Fibroblast of upper back skin (primary cell): ENCODE measurements around the gene KRT38.

Experiments used
- DNase-seq: peaks from one replicate; pipeline ENCODE4 v3.0.0-alpha.2; 2013

Gene KRT38

DNA sequence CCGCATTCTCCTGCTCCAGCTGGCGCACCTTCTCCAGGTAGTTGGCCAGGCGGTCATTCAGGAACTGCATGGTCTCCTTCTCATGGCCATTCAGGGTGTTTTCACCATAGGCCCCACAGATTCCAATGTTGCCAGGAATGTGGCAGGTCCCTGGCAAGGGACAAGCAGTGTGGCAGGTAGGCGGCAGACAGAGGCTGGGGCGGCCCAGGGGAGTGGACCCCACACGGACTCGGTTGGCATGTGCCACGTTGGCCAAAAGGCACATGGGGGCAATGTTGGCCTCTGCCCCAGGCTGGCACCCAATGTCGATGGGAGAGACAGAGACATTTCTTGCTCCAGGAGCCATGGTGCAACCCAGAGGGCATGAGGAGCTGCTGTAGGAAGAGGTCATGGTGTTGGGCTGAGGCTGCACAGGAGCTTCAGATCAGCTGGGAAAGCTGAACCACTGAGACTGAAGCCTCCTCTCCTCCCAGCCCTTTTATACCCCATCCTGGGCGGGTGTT lies at the start of gene KRT38:
Gene KRT38, minus strand, starts transcription at position 453 of the 503 bp plus-strand sequence. Its CDS starts 62 bp downstream, at position 391.
- DNase-seq: no peak

DNA sequence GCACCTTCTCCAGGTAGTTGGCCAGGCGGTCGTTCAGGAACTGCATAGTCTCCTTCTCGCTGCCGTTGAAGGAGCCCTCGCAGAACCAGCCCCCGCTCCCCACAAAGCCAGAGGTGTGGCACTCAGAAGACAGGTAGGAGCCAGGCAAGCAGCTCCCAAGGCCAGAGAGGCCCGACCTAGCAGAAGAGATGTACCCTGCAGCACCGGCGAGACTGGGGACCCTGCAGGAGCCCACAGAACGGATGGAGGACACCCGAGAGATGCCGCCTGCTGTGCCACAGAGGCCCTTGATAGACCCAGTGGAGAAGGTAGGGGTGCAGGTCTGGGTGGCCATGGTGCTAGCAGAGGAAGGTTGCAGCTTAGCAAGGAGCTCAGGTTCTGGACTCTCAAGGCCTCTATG lies 48.7 kb upstream of the KRT38 start, which contains the start of gene KRT36:
Gene KRT36, minus strand, starts transcription at position 380 of the 400 bp plus-strand sequence. Its CDS starts 46 bp downstream, at position 334.
- no peak for DNase-seq

DNA sequence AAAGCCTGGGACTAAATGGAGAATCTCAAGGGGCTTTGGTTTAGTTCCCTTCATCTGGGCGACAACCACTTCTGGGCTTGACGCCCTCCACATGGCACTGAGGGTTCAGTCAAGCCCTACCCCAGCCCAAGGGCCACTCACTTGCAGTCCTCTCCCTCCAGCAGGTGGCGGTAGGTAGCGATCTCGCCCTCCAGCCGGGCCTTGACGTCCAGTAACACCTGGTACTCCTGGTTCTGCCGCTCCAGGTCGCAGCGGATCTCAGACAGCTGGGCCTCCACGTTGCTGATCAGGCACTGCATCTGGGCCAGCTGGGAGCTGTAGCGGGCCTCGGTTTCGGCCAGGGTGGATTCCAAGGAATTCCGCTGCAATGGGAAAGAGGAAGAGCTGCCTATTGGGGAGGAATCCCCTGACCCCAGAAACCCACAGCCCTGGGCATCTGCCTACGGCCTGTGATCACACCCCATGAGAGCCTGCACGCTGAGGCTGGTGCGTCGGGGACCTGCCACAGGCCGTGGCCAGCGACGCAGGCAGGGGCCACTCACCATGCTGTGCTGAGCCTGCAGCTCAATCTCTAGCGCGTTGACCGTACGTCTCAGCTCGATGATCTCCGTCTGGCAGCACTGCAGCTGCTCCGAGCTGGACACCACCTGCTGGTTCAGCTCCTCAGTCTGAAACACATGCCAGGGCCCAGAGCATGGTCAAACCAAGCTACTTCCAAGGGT lies 46.2 kb upstream of the KRT38 start:
- no peak for DNase-seq

DNA sequence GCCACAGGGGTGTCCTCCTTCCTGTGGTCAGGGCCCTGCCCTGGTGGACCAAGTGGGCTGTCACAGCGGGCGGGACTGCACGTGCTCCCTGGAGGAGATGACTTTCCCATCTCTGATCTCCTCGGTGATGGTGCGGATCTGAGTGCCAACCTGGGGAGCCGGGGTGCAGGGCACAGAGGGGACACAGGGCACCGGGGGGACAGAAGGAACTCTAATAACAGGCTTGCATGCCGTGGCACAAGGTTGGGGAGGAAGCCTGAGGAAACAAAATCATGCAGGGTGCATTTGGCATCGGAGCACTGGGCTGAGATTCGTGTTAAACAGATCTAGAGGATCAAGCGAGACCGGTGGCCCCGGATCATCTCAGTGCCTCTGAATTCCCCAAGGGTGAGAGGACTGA lies 45.5 kb upstream of the KRT38 start:
- no peak for DNase-seq

DNA sequence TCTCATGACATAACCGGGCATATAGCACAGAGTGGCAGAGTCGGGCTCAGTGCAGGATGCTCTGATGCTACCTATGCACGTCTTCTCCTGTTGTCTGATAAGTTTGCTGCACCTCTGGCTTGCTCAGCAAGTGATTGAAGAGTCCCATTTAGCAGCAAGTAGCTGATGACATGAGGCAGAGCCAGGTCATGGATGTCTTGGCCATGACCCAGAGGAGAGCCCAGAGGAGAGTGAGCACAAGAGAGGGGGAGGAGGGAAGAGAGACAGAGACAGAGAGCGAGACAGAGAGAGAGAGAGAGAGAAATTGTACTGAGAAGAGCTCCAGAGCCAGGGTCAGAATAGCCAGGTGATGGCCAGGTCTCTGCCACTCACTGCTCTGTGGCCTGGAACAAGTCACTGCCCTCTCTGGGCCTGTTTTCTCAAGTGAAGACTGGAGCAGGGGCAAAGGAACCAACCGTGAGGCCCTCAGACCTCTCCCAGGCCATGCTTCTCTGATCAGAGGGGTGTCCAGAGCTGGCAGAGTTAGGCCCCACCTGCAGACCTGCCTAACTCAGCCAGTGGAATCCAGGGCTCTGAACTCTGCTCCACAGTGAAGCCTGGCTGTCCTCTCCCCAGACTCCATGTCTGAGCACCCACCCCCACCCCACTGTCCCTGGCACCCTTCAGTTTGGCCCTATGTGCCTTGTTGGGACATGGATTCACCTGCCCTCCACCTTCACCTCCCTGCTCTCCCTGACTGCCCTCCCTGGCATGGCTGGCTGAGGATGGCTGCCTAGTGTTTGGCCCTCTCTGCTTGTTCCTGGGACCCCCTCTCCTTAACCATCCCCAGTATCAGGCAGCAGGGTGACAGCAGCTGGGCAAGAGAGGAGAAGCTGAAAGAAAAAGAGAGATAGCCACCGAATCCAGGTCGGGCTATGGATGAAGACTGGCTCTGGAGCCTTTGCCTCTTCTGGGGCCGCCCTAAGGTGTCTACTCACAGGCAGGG lies 44.4 kb upstream of the KRT38 start:
- no peak for DNase-seq

DNA sequence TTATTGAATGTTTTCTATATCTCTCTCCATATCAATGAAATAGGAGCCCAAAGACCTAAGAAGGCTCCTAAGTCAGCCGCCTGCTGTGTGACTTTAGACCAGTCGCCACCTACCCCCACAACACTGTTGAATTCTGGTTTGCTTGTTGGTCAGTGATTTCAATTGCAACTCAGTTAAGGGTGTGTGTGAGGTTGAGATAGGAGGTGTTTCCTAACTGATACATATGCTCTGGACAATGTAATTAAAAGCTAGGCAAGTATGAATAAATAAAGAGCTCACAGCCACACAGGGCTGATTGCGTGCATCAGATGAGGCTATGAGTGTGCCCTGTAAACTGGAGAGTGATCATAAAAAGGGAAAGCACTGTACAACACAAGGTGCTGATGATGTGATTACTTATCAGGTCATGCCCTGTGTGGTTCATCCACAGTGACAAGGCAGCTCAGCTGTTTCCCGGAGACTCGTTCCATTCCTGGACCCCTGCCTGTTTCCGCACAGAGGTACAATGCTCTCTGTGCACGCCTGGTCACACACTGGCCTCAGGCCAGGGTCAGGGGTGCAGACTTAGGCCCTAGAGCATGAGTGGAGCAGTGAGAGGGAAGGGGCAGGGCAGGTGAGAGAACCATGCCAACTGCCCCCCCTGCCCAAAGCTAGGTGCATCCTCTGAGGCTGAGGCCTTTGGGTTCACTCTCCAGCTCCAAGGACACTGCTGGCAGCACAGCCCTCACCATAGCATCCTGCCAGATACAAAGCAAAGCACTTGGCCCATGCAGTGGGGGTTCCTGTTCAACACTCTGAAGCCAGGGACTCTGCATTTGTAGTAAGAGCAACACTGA lies 43.4 kb upstream of the KRT38 start:
- no peak for DNase-seq

DNA sequence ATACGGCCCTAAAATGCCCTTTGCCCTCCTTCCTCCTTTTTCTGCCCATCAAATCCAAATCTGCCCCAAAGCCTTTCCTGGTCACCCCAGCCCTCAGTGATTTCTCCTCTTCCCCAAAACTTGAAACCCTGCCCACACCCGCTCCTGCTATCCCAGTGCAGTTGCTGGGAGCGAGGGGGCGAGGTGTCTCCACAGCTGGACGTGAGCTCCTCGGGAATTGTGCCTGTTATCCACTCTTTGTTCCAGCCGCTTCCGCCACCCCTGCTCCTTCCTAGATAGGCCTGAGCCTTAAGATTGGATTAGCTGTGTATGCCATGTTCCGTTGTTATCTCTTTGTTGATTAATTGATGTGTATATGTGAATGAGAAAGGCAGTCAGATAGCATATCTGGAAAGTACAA lies 42.7 kb upstream of the KRT38 start:
- no peak for DNase-seq

DNA sequence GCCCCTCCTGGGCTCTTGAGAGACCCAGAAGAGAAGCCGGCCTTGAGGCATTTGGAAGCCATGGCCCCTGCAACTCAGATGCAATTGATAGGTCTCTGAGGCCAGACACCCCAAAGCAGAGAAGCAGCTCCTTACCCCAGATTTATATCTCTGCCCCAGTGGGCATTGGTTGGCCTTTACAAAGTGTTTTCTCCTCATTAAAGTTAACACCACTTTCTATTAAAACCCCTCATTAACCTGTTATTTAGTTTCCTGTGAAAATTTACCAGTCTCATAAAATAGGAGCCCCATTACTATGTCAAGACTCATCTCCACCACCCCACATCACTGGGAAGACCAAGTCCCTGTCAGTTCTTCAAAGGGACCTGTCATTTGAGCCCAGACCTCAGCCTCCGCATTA lies 40.3 kb upstream of the KRT38 start, which contains the start of gene KRT35:
Gene KRT35, minus strand, starts transcription at position 116 of the 400 bp plus-strand sequence. Its CDS starts 54 bp downstream, at position 62.
- DNase-seq: no peak

DNA sequence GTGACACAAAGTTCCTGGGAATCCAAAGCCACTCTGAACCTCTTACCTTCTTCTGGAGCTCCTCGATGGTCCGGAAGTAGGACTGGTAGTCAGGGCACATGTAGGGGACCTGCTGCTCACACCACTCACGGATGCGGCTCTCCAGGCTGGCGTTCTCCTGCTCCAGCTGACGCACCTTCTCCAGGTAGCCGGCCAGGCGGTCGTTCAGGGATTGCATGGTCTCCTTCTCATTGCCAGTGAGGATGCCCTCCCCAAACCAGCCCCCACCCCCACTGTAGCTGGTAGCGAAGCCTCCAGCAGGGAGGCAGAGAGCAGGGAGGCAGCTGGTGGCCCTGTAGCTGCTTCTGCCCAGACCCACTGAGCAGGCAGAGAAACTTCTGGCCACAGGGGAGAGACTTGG lies 39.8 kb upstream of the KRT38 start:
- no peak for DNase-seq

DNA sequence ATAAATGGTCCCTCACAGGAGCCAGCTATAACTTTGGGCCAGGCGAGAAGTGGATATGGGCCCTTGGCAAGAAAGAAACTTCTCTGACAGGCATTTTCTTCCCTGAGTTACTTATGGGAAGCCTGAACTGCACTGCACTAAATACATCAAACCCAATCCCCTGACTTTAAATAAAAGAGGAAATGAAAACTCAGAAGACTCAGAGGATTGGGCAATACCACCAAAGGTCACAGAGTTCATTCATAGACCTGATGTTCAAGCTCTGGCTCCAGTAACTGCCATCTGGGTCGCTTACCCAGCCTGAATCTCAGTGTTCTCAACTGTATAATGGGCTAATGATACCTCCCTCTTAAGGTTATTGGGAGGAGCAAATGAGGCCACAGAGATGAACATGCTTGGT lies 39.4 kb upstream of the KRT38 start:
- DNase-seq: no peak

DNA sequence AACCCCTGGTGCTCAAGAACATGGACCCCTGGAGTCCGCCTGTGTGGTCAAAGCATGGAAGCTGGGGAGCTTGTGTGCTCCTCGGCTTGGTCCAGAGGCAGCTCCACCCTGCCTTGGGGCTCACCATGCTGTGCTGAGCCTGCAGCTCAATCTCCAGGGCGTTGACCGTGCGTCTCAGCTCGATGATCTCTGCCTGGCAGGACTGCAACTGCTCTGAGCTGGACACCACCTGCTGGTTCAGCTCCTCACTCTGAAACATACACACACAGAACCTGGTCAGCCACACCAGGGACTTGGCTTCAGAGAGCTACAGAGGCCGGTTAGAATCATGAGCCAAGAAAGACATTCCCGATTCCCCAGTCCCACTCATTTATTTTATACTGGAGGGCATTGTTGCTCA lies 37.5 kb upstream of the KRT38 start:
- no peak for DNase-seq

DNA sequence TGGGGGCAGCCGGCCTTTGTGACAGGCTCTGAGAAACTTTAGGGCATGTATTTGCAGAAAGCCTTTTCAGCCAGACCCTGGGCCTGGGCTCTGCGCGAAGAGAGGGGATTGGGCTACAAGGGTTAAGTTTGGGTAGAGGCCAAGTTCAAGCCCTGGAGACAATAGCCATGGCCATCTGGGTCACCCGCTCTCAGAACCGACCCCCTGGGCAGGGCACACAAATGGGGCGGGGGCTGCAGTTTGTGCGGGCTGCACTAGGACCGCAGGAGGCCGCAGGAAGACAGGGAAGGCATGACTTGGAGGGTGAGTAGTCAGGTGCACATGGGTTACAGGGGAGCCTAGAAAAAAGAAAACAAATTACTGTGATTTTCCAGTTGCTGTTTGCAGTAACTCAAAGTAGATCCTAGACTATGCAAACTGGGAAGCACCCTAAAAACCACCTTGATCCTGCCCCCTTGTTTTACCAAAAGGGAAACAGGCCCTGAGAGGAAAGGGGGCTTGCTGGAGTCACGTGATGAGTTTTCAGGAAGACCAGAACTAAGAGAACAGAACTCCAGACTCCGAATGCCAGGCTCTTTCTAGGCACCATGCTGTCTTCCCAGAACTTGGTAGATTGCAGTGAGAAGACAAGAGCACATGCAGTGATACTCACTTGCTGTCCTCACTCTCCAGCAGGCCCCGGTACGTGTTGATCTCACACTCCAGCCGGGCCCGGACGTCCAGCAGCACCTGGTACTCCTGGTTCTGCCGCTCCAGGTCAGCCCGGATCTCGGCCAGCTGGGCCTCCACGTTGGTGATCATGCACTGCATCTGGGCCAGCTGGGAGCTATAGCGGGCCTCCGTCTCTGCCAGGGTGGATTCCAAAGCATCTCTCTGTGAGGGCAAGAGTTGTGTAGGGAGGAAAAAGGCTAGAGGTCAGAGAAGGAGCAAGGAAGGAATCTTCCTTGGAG lies 36.4 kb upstream of the KRT38 start:
- no peak for DNase-seq

DNA sequence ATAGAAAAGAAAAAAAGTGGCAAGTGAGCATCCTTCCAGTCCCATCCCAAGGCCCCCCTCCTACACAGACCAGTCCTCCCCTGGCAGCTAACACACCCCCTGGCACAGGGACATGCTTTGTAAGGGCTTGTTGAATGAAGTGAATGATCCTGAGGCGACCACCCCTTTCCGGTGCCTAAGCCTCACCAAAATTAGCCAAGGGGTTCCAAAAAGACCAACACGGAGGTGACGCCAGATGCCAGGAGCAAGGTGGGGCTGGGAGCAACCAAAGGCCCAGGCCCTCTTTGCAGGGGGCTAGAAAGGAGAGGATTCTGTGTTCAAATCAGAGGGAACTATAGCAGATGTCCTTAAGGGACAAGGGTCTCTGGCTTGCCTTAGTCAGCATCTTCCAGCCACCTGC lies 34.6 kb upstream of the KRT38 start:
- no peak for DNase-seq

DNA sequence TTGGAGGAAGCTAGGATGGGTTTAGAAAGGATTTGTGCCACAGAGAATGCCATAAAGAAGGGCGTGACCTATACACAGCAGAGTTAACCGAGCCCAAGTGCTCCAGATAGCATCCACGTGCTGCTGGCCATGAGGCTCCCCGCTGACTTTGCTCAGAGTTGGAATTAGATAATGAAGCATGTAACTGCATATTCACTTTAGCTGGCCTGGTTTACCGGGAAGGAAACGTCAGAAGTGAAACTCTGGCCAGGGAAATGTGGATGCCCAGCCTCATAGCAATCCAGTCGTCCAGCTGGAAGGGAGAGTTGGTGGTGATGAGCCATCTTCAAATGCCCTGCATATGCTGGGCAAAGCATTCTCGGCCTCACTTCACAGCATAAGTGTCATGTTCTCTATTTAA lies 34.1 kb upstream of the KRT38 start:
- no peak for DNase-seq

DNA sequence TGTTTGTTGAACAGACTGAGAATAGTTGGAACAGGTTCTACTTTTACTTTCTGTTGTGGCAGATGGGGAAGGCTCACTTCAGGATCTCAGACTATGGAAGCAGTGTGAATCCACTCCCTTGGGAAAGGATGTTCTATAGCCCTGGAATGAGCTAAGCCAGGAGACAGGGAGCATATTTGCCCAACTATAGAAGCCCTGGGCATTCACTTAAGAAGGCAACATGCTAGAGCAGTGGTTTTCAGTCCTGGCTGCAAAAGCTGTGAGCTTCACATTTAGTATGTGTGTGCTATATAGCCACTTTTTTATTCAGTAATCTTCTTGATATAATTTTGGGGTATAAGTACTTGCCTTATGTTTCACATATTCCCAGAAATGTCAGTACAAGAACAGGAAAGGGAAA lies 27.6 kb upstream of the KRT38 start:
- DNase-seq: no peak

DNA sequence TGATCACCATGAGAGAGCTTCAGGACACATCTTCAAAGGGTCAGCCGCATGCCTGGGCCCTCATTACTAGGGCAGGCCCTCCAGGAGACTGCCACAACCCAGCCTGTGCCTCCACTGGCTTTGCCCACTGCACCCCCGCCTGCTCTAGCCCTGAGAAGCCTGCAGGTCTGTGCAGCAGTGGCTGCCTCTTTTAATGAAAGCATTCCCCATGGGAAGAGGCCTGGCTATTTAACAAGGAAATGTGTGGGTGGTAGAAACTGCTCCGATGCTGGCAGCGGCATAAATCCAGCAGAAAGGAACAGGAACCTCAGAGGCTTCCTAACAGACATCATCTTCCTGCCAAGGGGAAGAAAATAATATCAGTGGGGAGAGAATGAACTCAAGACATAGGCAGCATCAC lies 26.8 kb upstream of the KRT38 start:
- DNase-seq: no peak

DNA sequence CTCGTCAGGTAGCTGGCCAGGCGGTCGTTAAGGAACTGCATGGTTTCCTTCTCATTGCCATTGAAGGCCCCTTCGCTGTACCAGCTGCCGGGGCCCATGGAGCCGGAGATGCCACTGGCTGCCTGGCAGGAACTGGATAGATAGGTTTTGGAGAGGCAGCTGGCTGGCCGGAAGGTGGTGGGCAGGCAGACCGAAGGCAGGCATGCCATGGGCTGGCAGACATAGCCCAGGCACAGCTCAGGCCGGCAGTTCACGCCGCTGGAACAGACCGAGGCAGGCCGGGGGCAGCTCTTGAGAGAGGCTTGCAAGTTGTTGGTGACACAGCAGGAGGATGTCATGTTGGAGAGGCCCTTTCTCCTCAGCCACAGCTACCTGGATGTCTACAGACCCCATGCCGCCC lies 26.2 kb upstream of the KRT38 start, which contains the start of gene KRT32:
Gene KRT32, minus strand, starts transcription at position 399 of the 400 bp plus-strand sequence. Its CDS starts 61 bp downstream, at position 338.
- DNase-seq: no peak

DNA sequence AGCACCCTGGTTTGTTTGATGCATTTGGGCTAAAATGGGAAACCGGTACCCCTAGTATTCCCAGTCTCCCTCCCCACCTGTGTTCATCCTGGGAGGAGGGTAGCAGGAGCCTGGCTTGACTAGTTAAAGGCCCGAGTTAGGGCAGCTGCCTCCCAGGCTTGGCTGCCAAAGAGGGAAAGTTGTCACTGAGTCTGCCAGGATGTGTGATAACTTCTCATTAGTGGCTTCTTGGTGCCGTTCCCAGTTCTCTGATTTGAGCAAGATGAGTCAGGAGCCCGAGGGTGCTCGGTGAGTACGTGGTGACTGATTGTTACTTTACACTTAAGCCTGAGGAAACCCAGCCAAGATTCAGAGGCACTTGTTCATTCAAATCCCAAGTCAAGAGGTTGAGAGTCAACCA lies 23.9 kb upstream of the KRT38 start:
- DNase-seq: peak; percentile 86

DNA sequence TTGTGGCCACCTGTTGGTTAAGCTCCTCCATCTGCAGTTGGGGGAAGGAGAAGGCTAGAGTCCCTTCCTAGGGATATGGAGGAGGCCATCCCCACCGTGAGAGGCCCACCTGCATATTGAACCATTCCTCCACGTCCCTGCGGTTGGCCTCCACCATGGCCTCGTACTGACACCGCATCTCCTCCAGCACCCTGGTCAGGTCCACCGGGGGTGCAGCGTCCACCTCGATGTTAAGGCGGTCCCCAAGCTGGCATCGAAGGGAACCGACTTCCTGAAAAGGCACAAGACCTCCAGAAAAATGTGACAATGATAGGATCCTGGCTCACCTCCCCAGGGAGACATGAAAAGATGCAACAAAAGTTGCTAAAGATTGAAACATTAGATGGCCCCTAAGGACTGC lies 23.4 kb upstream of the KRT38 start:
- no peak for DNase-seq

DNA sequence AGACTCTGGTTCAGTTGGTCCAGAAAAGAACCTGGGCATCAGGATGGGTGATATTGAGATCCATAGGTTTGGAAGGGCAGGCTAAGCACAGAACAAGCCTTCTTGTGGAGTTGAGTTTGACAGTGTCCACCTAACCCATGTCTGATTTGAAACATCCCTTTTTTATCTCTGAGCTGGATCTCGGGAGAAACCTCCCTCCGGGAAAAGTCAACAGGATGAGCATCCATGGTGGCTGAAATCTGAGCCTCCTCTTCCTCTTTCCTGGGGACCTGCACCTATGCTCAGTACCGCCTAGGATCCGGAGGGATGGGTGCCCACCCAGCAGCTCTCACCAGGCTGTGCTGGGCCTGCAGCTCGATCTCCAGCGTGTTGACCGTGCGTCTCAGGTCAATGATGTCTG lies 23.0 kb upstream of the KRT38 start:
- DNase-seq: no peak

DNA sequence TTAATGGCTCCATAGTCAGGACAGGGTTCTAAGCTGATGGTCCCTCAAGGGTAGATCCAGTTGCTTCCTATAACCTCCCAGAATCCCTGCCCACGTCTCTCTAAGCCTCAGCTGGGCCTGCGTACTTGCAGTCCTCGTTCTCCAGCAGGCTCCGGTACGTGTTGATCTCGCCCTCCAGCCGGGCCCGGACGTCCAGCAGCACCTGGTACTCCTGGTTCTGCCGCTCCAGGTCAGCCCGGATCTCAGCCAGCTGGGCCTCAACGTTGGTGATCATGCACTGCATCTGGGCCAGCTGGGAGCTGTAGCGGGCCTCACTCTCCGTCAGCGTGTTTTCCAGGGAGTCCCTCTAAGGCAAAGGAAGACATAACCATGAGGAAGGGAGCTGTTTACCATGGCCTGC lies 21.9 kb upstream of the KRT38 start:
- DNase-seq: no peak
